IMR-90 (cell line): ENCODE results near the gene LRP1B. TPM values are rescaled to one million over a fixed set of nuclear protein-coding genes. Genes with fewer than 3 reads are reported as not detected.

ENCODE experiments used
- ATAC-seq: fragments of 200-7000 bp; cut with Tn5 transposase; 2 replicates; pipeline ENCODE4 v1.9.1; 2020; ENCODE audit warnings: low read depth, mild to moderate bottlenecking, moderate library complexity
- BruUV-seq: library from RNA; stranded (reverse); fragments of 400-500 nt; replicated peaks from 2 replicates; lab custom pipeline; 2021; lab: Mats Ljungman, UMichigan
- CTCF ChIA-PET: fragments of 300-600 bp; formaldehyde crosslinking; extraction: SDS; loops from one replicate; lab custom pipeline; 2021; ENCODE audit warnings: antibody characterized with exemption; lab: Yijun Ruan, JAX
- POLR2A ChIA-PET: fragments of 300-600 bp; sonication (Branson Sonifier 250); formaldehyde crosslinking; loops from one replicate; lab custom pipeline; 2022; ENCODE audit warnings: antibody characterized with exemption; ENCODE audit not compliant: unreplicated experiment; lab: Charles Lee
- DNase-seq: peaks from one replicate; pipeline ENCODE4 v3.0.0; 2013
- H2AFZ ChIP-seq: replicated peaks from 2 replicates; pipeline ENCODE3; 2013; ENCODE audit warnings: low read length, mild to moderate bottlenecking; ENCODE audit not compliant: poor library complexity
- H2AK5ac ChIP-seq: 2 replicates; pipeline ENCODE4 v1.6.1; 2013; ENCODE audit warnings: low read depth, low read length, inconsistent platforms
- H2AK9ac ChIP-seq: replicated peaks from 2 replicates; pipeline ENCODE3; 2013; ENCODE audit warnings: mild to moderate bottlenecking, low read depth, low read length, moderate library complexity; ENCODE audit not compliant: poor library complexity
- H2BK120ac ChIP-seq: 2 replicates; pipeline ENCODE4 v1.6.1; 2013; ENCODE audit warnings: low read depth, low read length, inconsistent platforms
- H2BK15ac ChIP-seq: 3 replicates; pipeline ENCODE4 v1.6.1; 2013; ENCODE audit warnings: low read depth, low read length, inconsistent platforms
- H2BK20ac ChIP-seq: 2 replicates; pipeline ENCODE4 v1.6.1; 2013; ENCODE audit warnings: low read depth, mild to moderate bottlenecking, inconsistent platforms, low read length, moderate library complexity
- H2BK5ac ChIP-seq: 2 replicates; pipeline ENCODE4 v1.6.1; 2013; ENCODE audit warnings: mild to moderate bottlenecking, low read depth, low read length, inconsistent platforms; ENCODE audit not compliant: poor library complexity, severe bottlenecking
- H3K14ac ChIP-seq: replicated peaks from 2 replicates; pipeline ENCODE4 v1.6.1; 2013; ENCODE audit warnings: low read depth, low read length, inconsistent platforms
- H3K18ac ChIP-seq: 2 replicates; pipeline ENCODE4 v1.6.1; 2013; ENCODE audit warnings: low read depth, low read length, control low read depth
- H3K23ac ChIP-seq: 2 replicates; pipeline ENCODE4 v1.6.1; 2013; ENCODE audit warnings: low read depth, low read length, inconsistent platforms
- H3K27ac ChIP-seq: 2 replicates; pipeline ENCODE4 v1.5.1; 2013; ENCODE audit warnings: mild to moderate bottlenecking, control low read depth, low read length; ENCODE audit not compliant: insufficient read depth
- H3K27me3 ChIP-seq: 2 replicates; pipeline ENCODE4 v1.6.1; 2013; ENCODE audit warnings: low read length; ENCODE audit not compliant: control insufficient read depth, insufficient read depth
- H3K36me3 ChIP-seq: 2 replicates; pipeline ENCODE4 v1.6.1; 2013; ENCODE audit warnings: low read length, mixed read lengths; ENCODE audit not compliant: control insufficient read depth, insufficient read depth
- H3K4ac ChIP-seq: 2 replicates; pipeline ENCODE4 v1.6.1; 2013; ENCODE audit warnings: low read depth, low read length, inconsistent platforms
- H3K4me1 ChIP-seq: 2 replicates; pipeline ENCODE4 v1.6.1; 2013; ENCODE audit warnings: low read length, mixed read lengths; ENCODE audit not compliant: control insufficient read depth, insufficient read depth
- H3K4me2 ChIP-seq: 2 replicates; pipeline ENCODE4 v1.6.1; 2013; ENCODE audit warnings: low read depth, mild to moderate bottlenecking, control low read depth, low read length, moderate library complexity
- H3K4me3 ChIP-seq: 2 replicates; pipeline ENCODE4 v1.5.1; 2013; ENCODE audit warnings: low read depth, mild to moderate bottlenecking, control low read depth, low read length, moderate library complexity; ENCODE audit not compliant: insufficient read depth
- H3K56ac ChIP-seq: 2 replicates; pipeline ENCODE4 v1.6.1; 2013; ENCODE audit warnings: low read length, inconsistent platforms; ENCODE audit not compliant: insufficient read depth; ENCODE audit errors: extremely low read depth
- H3K79me1 ChIP-seq, 2 experiments: 2 replicates each; pipeline ENCODE4 v1.6.1; 2013; ENCODE audit warnings: low read length in 2 of 2, inconsistent platforms in 1 of 2, low read depth in 1 of 2
- H3K9ac ChIP-seq: 2 replicates; pipeline ENCODE4 v1.6.1; 2013; ENCODE audit warnings: low read depth, low read length, control low read depth
- H3K9me1 ChIP-seq: 2 replicates; pipeline ENCODE4 v1.6.1; 2013; ENCODE audit warnings: low read length, inconsistent platforms; ENCODE audit not compliant: insufficient read depth
- H3K9me3 ChIP-seq: 2 replicates; pipeline ENCODE4 v1.6.1; 2013; ENCODE audit warnings: low read length; ENCODE audit not compliant: control insufficient read depth, insufficient read depth
- H4K20me1 ChIP-seq: 2 replicates; pipeline ENCODE4 v1.6.1; 2013; ENCODE audit warnings: low read length, inconsistent platforms; ENCODE audit not compliant: insufficient read depth
- H4K5ac ChIP-seq: 2 replicates; pipeline ENCODE4 v1.6.1; 2013; ENCODE audit warnings: mild to moderate bottlenecking, low read depth, low read length, control low read depth
- H4K8ac ChIP-seq, 2 experiments: 2 replicates each; pipeline ENCODE4 v1.6.1; 2013; ENCODE audit warnings: low read depth in 2 of 2, low read length in 2 of 2, control low read depth in 1 of 2, inconsistent platforms in 1 of 2
- H4K91ac ChIP-seq: 2 replicates; pipeline ENCODE4 v1.6.1; 2013; ENCODE audit warnings: low read depth, low read length, inconsistent platforms; ENCODE audit not compliant: insufficient read depth
- BHLHE40 ChIP-seq: fragments of 150-350 bp; IDR thresholded peaks from 2 replicates; pipeline ENCODE4 v1.6.1; 2016; ENCODE audit warnings: mild to moderate bottlenecking, low read depth, low read length
- CEBPB ChIP-seq: IDR thresholded peaks from 2 replicates; pipeline ENCODE4 v1.6.1; 2012; ENCODE audit warnings: low read depth, low read length, improper control_type of control experiment
- ELK1 ChIP-seq: fragments of 150-350 bp; IDR thresholded peaks from 2 replicates; pipeline ENCODE4 v1.6.1; 2016; ENCODE audit warnings: low read depth, mild to moderate bottlenecking, low read length, moderate library complexity, borderline replicate concordance
- FOS ChIP-seq: fragments of 150-350 bp; IDR thresholded peaks from 2 replicates; pipeline ENCODE4 v1.6.1; 2016; ENCODE audit warnings: low read depth, low read length
- MAFK ChIP-seq: IDR thresholded peaks from 2 replicates; pipeline ENCODE4 v1.6.1; 2012; ENCODE audit warnings: low read depth, low read length, improper control_type of control experiment
- MAZ ChIP-seq: IDR thresholded peaks from 2 replicates; pipeline ENCODE4 v1.6.1; 2012; ENCODE audit warnings: low read depth, mild to moderate bottlenecking, low read length, improper control_type of control experiment, moderate library complexity, borderline replicate concordance
- NFE2L2 ChIP-seq: fragments of 150-350 bp; IDR thresholded peaks from 2 replicates; pipeline ENCODE4 v1.6.1; 2016; ENCODE audit warnings: low read depth, mild to moderate bottlenecking, low read length
- POLR2A ChIP-seq: IDR thresholded peaks from 2 replicates; pipeline ENCODE4 v1.6.1; 2012; ENCODE audit warnings: mild to moderate bottlenecking, low read depth, low read length
- RAD21 ChIP-seq: IDR thresholded peaks from 2 replicates; pipeline ENCODE4 v1.6.1; 2012; ENCODE audit warnings: low read length, improper control_type of control experiment
- RCOR1 ChIP-seq: IDR thresholded peaks from 2 replicates; pipeline ENCODE4 v1.6.1; 2012; ENCODE audit warnings: mild to moderate bottlenecking, low read length, improper control_type of control experiment; ENCODE audit not compliant: insufficient replicate concordance
- RFX5 ChIP-seq: IDR thresholded peaks from 2 replicates; pipeline ENCODE4 v1.8.0; 2012; ENCODE audit warnings: low read depth, mild to moderate bottlenecking, low read length, moderate library complexity
- SMC3 ChIP-seq: fragments of 150-350 bp; IDR thresholded peaks from 2 replicates; pipeline ENCODE4 v1.6.1; 2016; ENCODE audit warnings: low read depth, mild to moderate bottlenecking, antibody characterized with exemption, low read length, moderate library complexity
- WGBS, 2 experiments: methylation state at CpG; one replicate each; pipeline versions ENCODE4 v1.1.5 to v1.1.7; 2013; ENCODE audit warnings: missing lambda C conversion rate in 2 of 2; ENCODE audit not compliant: insufficient read length in 1 of 2; ENCODE audit errors: extremely low coverage in 2 of 2; 5-methylcytosine and 5-hydroxymethylcytosine counted together
- dilution Hi-C: fragments of 300-500 bp; cut with HindIII; formaldehyde crosslinking; loops from one replicate; pipeline ENCODE4 v1.14.3; 2018; ENCODE audit warnings: low sequenced_read_pairs; ENCODE audit not compliant: unreplicated experiment
- in situ Hi-C: fragments of 300-500 bp; cut with MboI; formaldehyde crosslinking; loops from 3 replicates; pipeline ENCODE4 v1.14.3; 2019; ENCODE audit warnings: low sequenced_read_pairs, inconsistent platforms, mixed read lengths
- intact Hi-C: fragments of 100-400 bp; cut with micrococcal nuclease; formaldehyde crosslinking; loops from 2 replicates; pipeline ENCODE4 v1.10.0; 2022
- polyA plus RNA-seq, 3 experiments: library from polyadenylated mRNA; depleted of rRNA; stranded (reverse); fragments of >200 nt; gene quantifications; 2 replicates each; pipeline ENCODE4 v1.2.3, GENCODE V29; 2012; ENCODE audit warnings: low replicate concordance in 1 of 3
- total RNA-seq: library from RNA; depleted of rRNA; stranded (reverse); fragments of >200 nt; gene quantifications from 2 replicates; pipeline ENCODE4 v1.2.3, GENCODE V29; 2012
- TF ChIP-seq, protein P1 (sequence below): fragments of 150-350 bp; IDR thresholded peaks from 2 replicates; pipeline ENCODE4 v1.6.1; 2017; ENCODE audit warnings: mild to moderate bottlenecking, antibody characterized with exemption, low read length, low read depth

Gene LRP1B
- total and polyA plus RNA-seq, 2 of the 4 experiments (the other 2 are of a cell fraction) = under 0.01 to 0.02 TPM

- Histone ChIP-seq H2BK20ac (no peak overlapping the region), H2AK5ac (no peak overlapping the region)
- no CpG with 5 or more reads among the region's 1 CpG for WGBS, 2 experiments
These were observed 282.6 kb downstream of the LRP1B start for GRCh38 chr2:141848191-141848590.

More at GRCh38 chr2:141848191-141848590, 282.6 kb downstream of the LRP1B start:
- Histone ChIP-seq H3K36me3 (no peaks in the 10 kb centered on the region), H3K79me1 (no peaks in the 10 kb centered on the region), H3K9me3 (no peaks in the 10 kb centered on the region), H3K23ac (no peak overlapping the region), H4K20me1 (no peaks in the 10 kb centered on the region), H4K5ac (no peak overlapping the region), H3K56ac (no peak overlapping the region), H4K91ac (no peak overlapping the region), H3K14ac (no peak overlapping the region), H3K4ac (no peak overlapping the region), H2BK120ac (no peak overlapping the region), H3K27me3 (no peaks in the 10 kb centered on the region), H3K4me1 (no peaks in the 10 kb centered on the region), H4K8ac (no peak overlapping the region), H3K9me1 (no peaks in the 10 kb centered on the region), H3K4me3 (no peak overlapping the region), H2BK15ac (no peak overlapping the region), H3K4me2 (no peak overlapping the region), H3K9ac (no peak overlapping the region), H3K27ac (no peak overlapping the region), H3K18ac (no peak overlapping the region), H2AK9ac (no peak overlapping the region), H2BK5ac (no peak overlapping the region), H2AFZ (no peak overlapping the region)
- ChIA-PET CTCF (interaction anchor here (1.0 kb wide), 1 partner anchor 17 kb away, joined by 3 read pairs; no protein-coding TSS in a partner anchor), POLR2A (no interaction called here)
- in situ Hi-C loops = no loop called here
- TF ChIP-seq SMC3 (no peak), NFE2L2 (no peak), BHLHE40 (no peak), CEBPB (no peak), RCOR1 (no peak), RAD21 (no peak), FOS (no peak), POLR2A (no peak), MAFK (no peak), ELK1 (no peak), RFX5 (no peak), MAZ (no peak)
- TF ChIP-seq, protein P1, sequence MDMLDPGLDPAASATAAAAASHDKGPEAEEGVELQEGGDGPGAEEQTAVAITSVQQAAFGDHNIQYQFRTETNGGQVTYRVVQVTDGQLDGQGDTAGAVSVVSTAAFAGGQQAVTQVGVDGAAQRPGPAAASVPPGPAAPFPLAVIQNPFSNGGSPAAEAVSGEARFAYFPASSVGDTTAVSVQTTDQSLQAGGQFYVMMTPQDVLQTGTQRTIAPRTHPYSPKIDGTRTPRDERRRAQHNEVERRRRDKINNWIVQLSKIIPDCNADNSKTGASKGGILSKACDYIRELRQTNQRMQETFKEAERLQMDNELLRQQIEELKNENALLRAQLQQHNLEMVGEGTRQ = no peak
- dilution Hi-C loops = no loop called here
- ATAC-seq = no peak
- BruUV-seq = no TSS peak
- no peak for DNase-seq
- intact Hi-C loops = no loop called here
